K562 (cell line): ENCODE results near the gene HGD. TPM values are rescaled to one million over a fixed set of nuclear protein-coding genes. Genes with fewer than 3 reads are reported as not detected.

Source experiments
- ATAC-seq: fragments of 200-7000 bp; cut with Tn5 transposase; 3 replicates; pipeline ENCODE4 v1.9.1; 2020; ENCODE audit warnings: moderate library complexity
- BruUV-seq: library from RNA; stranded (reverse); fragments of 400-500 nt; replicated peaks from 2 replicates; lab custom pipeline; 2021; lab: Mats Ljungman, UMichigan
- CTCF ChIA-PET: fragments of 300-600 bp; formaldehyde crosslinking; extraction: SDS; loops from one replicate; lab custom pipeline; 2021; ENCODE audit warnings: low intra/inter-chr PET ratio; lab: Yijun Ruan, JAX
- POLR2A ChIA-PET: fragments of 300-600, 350-650 bp; sonication (Branson Sonifier 250); formaldehyde crosslinking; extraction: SDS; loops from one replicate; lab custom pipeline; 2021; ENCODE audit warnings: antibody characterized with exemption, inconsistent platforms; lab: Yijun Ruan, JAX
- DNase-seq, 4 experiments: peaks; one replicate each; pipeline versions ENCODE4 v3.0.0 to v3.0.0-alpha.2; 2011 to 2018; ENCODE audit warnings: low spot score in 3 of 4, mixed read lengths in 3 of 4; ENCODE audit errors: extremely low read depth in 1 of 4
- FAIRE-seq: peaks from 2 replicates; lab custom pipeline; 2011; peaks lifted over from hg19 to GRCh38; lab: Jason Lieb, UNC
- H2AFZ ChIP-seq: 2 replicates; pipeline ENCODE4 v1.6.0; 2011; ENCODE audit warnings: low read depth, low read length, control low read depth, inconsistent platforms
- H3K27ac ChIP-seq: fragments of 200-600 bp; 3 replicates; pipeline ENCODE4 v1.8.0; 2011; ENCODE audit warnings: low read depth, mild to moderate bottlenecking, control low read depth, inconsistent platforms, low read length, moderate library complexity, mixed read lengths; ENCODE audit errors: extremely low read depth
- H3K27me3 ChIP-seq, 2 experiments: fragments of 300-600 bp in 1 of 2; 2 replicates in 1 of 2; 3 replicates in 1 of 2; pipeline versions ENCODE4 v1.6.0 to v1.8.0; 2011; ENCODE audit warnings: inconsistent platforms in 2 of 2, low read length in 2 of 2, mild to moderate bottlenecking in 1 of 2, mixed read lengths in 1 of 2, moderate library complexity in 1 of 2; ENCODE audit not compliant: control insufficient read depth in 2 of 2, insufficient read depth in 2 of 2
- H3K36me3 ChIP-seq: fragments of 300-600 bp; 3 replicates; pipeline ENCODE4 v1.8.0; 2011; ENCODE audit warnings: mild to moderate bottlenecking, low read length, inconsistent platforms; ENCODE audit not compliant: control insufficient read depth, insufficient read depth
- H3K4me1 ChIP-seq, 2 experiments: fragments of 200-600 bp in 1 of 2; replicated peaks in 1 of 2; 2 replicates in 1 of 2; 3 replicates in 1 of 2; pipeline versions ENCODE4 v1.5.1 to v1.8.0; 2011; ENCODE audit warnings: inconsistent platforms in 2 of 2, low read length in 2 of 2, mild to moderate bottlenecking in 1 of 2, mixed read lengths in 1 of 2, moderate library complexity in 1 of 2; ENCODE audit not compliant: control insufficient read depth in 2 of 2, insufficient read depth in 2 of 2
- H3K4me2 ChIP-seq: 2 replicates; pipeline ENCODE4 v1.6.1; 2011; ENCODE audit warnings: low read length, control low read depth, inconsistent platforms, mixed read lengths; ENCODE audit not compliant: insufficient read depth
- H3K4me3 ChIP-seq: fragments of 200-600 bp; sonication (generic), shearing (Covaris generic); 2 replicates; pipeline ENCODE4 v1.5.1; 2016; ENCODE audit warnings: control low read depth, inconsistent platforms
- H3K79me2 ChIP-seq: fragments of 200-600 bp; 3 replicates; pipeline ENCODE4 v1.8.0; 2011; ENCODE audit warnings: low read length, inconsistent platforms; ENCODE audit not compliant: control insufficient read depth, insufficient read depth
- H3K9ac ChIP-seq, 2 experiments: 2 replicates each; pipeline versions ENCODE4 v1.6.0 to v1.6.1; 2011; ENCODE audit warnings: low read depth in 2 of 2, low read length in 2 of 2, control low read depth in 1 of 2, inconsistent platforms in 1 of 2, mild to moderate bottlenecking in 1 of 2, mixed read lengths in 1 of 2; ENCODE audit not compliant: insufficient read depth in 1 of 2
- H3K9me1 ChIP-seq: one replicate; pipeline ENCODE4 v1.6.0; 2011; ENCODE audit warnings: inconsistent platforms, mild to moderate bottlenecking, low read length, moderate library complexity; ENCODE audit not compliant: control insufficient read depth, insufficient read depth
- H3K9me3 ChIP-seq: replicated peaks from 2 replicates; pipeline ENCODE4 v1.5.1; 2011; ENCODE audit warnings: low read depth, low read length, inconsistent platforms; ENCODE audit not compliant: control insufficient read depth, insufficient read depth
- H4K20me1 ChIP-seq: replicated peaks from 2 replicates; pipeline ENCODE4 v1.6.1; 2011; ENCODE audit warnings: low read length, inconsistent platforms, mixed read lengths; ENCODE audit not compliant: control insufficient read depth, insufficient read depth
- WGBS: fragments of 100-300 bp; shearing (Covaris generic); methylation state at CpG from one replicate; pipeline ENCODE4 v1.1.6; 2016; ENCODE audit warnings: low coverage, mixed read lengths; ENCODE audit not compliant: insufficient coverage; ENCODE audit errors: missing lambda C conversion rate; 5-methylcytosine and 5-hydroxymethylcytosine counted together
- in situ Hi-C: fragments of 300-500 bp; cut with MboI; formaldehyde crosslinking; loops from 4 replicates; pipeline ENCODE4 v1.15.0; 2018; ENCODE audit warnings: inconsistent platforms, mixed read lengths
- intact Hi-C: fragments of 100-400 bp; cut with micrococcal nuclease; formaldehyde crosslinking; loops from 2 replicates; pipeline ENCODE4 v1.14.2; 2022
- polyA plus RNA-seq, 8 experiments: library from polyadenylated mRNA; depleted of rRNA in 4 of 8; stranded (reverse) in 5 of 8; unstranded in 3 of 8; fragments of >200 nt; fragmentation: Nextera tagmentation in 2 of 8; fragmentation: Illumina TruSeq in 1 of 8; extraction: Ambion mirVana in 2 of 8; extraction: Trizol in 1 of 8; gene quantifications; 2 replicates each; pipeline versions ENCODE4 v1.2.1 to v1.2.3, GENCODE V29; 2011 to 2014; ENCODE audit warnings: inconsistent platforms in 1 of 8, missing spikeins in 1 of 8
- total RNA-seq, 7 experiments: library from RNA; depleted of rRNA in 6 of 7; stranded (reverse); fragments of >200 nt in 6 of 7; fragmentation: Illumina TruSeq in 2 of 7; extraction: Trizol in 2 of 7; gene quantifications; 2 replicates each; pipeline versions ENCODE4 v1.2.1 to v1.2.3, GENCODE V29; 2011 to 2021; ENCODE audit warnings: low replicate concordance in 1 of 7
- TF ChIP-seq, protein P1 (sequence below): fragments of 450-650 bp; formaldehyde crosslinking; IDR thresholded peaks from 2 replicates; pipeline ENCODE4 v1.4.0; 2020; ENCODE audit warnings: mild to moderate bottlenecking, moderate library complexity
- TF ChIP-seq, protein P2 (sequence below): sonication (generic); formaldehyde crosslinking; IDR thresholded peaks from 2 replicates; pipeline ENCODE4 v1.8.0; 2023; ENCODE audit warnings: mild to moderate bottlenecking, missing genetic modification reagents

The HGD gene
- total and polyA plus RNA-seq, 9 of the 15 experiments (the other 6 are each of a cell fraction or from before 2014, with no cell fraction given) = 0.08 to 0.25 (median 0.17) TPM; not detected in 4

GRCh38 chr3:120640231-120640630 is 41.8 kb downstream of the HGD start:
- Histone ChIP-seq H3K9me3 (peaks cover 3% of the 10 kb centered on the region), H3K36me3 (no peaks in the 10 kb centered on the region), H3K9ac (no peak overlapping the region), H3K4me1 (peaks cover 0 to 31% of the 10 kb centered on the region in 2 experiments; a peak in 4 of 5 replicates), H3K79me2 (no peaks in the 10 kb centered on the region), H3K27ac (no peak overlapping the region), H4K20me1 (no peaks in the 10 kb centered on the region), H3K27me3 (no peaks in the 10 kb centered on the region), H2AFZ (no peak overlapping the region), H3K4me2 (no peak overlapping the region), H3K9me1 (no peaks in the 10 kb centered on the region), H3K4me3 (no peak overlapping the region)
- WGBS = 100% methylated on average over 1 of the region's 1 CpG
- intact Hi-C loops = no loop called here
- FAIRE-seq (no peak), ATAC-seq (no peak), DNase-seq (no peak)
- TF ChIP-seq, protein P1, sequence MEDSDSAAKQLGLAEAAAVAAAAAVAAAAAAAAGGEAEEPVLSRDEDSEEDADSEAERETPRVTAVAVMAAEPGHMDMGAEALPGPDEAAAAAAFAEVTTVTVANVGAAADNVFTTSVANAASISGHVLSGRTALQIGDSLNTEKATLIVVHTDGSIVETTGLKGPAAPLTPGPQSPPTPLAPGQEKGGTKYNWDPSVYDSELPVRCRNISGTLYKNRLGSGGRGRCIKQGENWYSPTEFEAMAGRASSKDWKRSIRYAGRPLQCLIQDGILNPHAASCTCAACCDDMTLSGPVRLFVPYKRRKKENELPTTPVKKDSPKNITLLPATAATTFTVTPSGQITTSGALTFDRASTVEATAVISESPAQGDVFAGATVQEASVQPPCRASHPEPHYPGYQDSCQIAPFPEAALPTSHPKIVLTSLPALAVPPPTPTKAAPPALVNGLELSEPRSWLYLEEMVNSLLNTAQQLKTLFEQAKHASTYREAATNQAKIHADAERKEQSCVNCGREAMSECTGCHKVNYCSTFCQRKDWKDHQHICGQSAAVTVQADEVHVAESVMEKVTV = no peak
- TF ChIP-seq, protein P2, sequence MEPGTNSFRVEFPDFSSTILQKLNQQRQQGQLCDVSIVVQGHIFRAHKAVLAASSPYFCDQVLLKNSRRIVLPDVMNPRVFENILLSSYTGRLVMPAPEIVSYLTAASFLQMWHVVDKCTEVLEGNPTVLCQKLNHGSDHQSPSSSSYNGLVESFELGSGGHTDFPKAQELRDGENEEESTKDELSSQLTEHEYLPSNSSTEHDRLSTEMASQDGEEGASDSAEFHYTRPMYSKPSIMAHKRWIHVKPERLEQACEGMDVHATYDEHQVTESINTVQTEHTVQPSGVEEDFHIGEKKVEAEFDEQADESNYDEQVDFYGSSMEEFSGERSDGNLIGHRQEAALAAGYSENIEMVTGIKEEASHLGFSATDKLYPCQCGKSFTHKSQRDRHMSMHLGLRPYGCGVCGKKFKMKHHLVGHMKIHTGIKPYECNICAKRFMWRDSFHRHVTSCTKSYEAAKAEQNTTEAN = no peak
- BruUV-seq = no TSS peak
- in situ Hi-C loops = no loop called here
- POLR2A ChIA-PET = no interaction called here
- CTCF ChIA-PET = no interaction called here
